NCI-H128 (cell line): ENCODE measurements around the gene PANK1.
"Not testable (repeated sequence)": the region's sequence is repeated elsewhere in the genome, so short reads cannot be mapped to it uniquely, and the experiment has no call there.

Source experiments
- DNase-seq: peaks from one replicate; lab custom pipeline; 2025; ENCODE audit not compliant: unreplicated experiment; lab: John Stamatoyannopoulos, UW

Gene PANK1

GRCh38 chr10:89576022-89576421 lies 69.0 kb downstream of the PANK1 start:
- no peak for DNase-seq

- no peak for DNase-seq
These were observed 70.0 kb downstream of the PANK1 start for GRCh38 chr10:89575031-89575430.

- no peak for DNase-seq
These were observed 70.7 kb downstream of the PANK1 start for GRCh38 chr10:89574368-89574767.

GRCh38 chr10:89567576-89568245 lies 77.3 kb downstream of the PANK1 start:
- no peak for DNase-seq

- no peak for DNase-seq
These were observed 78.0 kb downstream of the PANK1 start for GRCh38 chr10:89566992-89567391.

- no peak for DNase-seq
These were observed 78.7 kb downstream of the PANK1 start for GRCh38 chr10:89566095-89566950.

- no peak for DNase-seq
These were observed 79.9 kb downstream of the PANK1 start for GRCh38 chr10:89565180-89565579.

GRCh38 chr10:89563861-89564478 lies 81.1 kb downstream of the PANK1 start:
- DNase-seq, result no peak

GRCh38 chr10:89563311-89563710 lies 81.7 kb downstream of the PANK1 start:
- DNase-seq, result no peak

- DNase-seq, result no peak
These were observed 88.4 kb downstream of the PANK1 start for GRCh38 chr10:89556600-89556999.

- no peak for DNase-seq
These were observed 89.2 kb downstream of the PANK1 start for GRCh38 chr10:89555688-89556445.

GRCh38 chr10:89554433-89554832 lies 90.6 kb downstream of the PANK1 start:
- no peak for DNase-seq

GRCh38 chr10:89553064-89553734 lies 91.8 kb downstream of the PANK1 start:
- DNase-seq, result no peak

GRCh38 chr10:89552213-89552612 lies 92.8 kb downstream of the PANK1 start:
- no peak for DNase-seq

GRCh38 chr10:89550509-89550908 lies 94.5 kb downstream of the PANK1 start:
- DNase-seq, result no peak

GRCh38 chr10:89549510-89549909 lies 95.5 kb downstream of the PANK1 start:
- DNase-seq, result no peak

- DNase-seq, result no peak
These were observed 96.4 kb downstream of the PANK1 start for GRCh38 chr10:89548673-89549072.

GRCh38 chr10:89547853-89548513 lies 97.1 kb downstream of the PANK1 start:
- DNase-seq, result no peak

GRCh38 chr10:89546651-89547050 lies 98.4 kb downstream of the PANK1 start:
- DNase-seq, result not testable (repeated sequence)

GRCh38 chr10:89543841-89544240 lies 101.2 kb downstream of the PANK1 start:
- DNase-seq, result no peak
